Glutamatergic neuron (in vitro differentiated cells): ENCODE results near the gene ARV1. TPM values are rescaled to one million over a fixed set of nuclear protein-coding genes. Genes with fewer than 3 reads are reported as not detected.
"Not testable (repeated sequence)": the region's sequence is repeated elsewhere in the genome, so short reads cannot be mapped to it uniquely, and the experiment has no call there.

ENCODE experiments used
- DNase-seq: peaks from one replicate; pipeline ENCODE4 v3.0.0; 2022
- H3K27ac Mint-ChIP-seq: one replicate; pipeline ENCODE4 v1.8.0; 2020; ENCODE audit warnings: mild to moderate bottlenecking, mixed read lengths, inconsistent platforms; ENCODE audit not compliant: unreplicated experiment
- H3K27me3 Mint-ChIP-seq: one replicate; pipeline ENCODE4 v1.8.0; 2020; ENCODE audit warnings: mild to moderate bottlenecking, moderate library complexity, mixed read lengths, inconsistent platforms; ENCODE audit not compliant: unreplicated experiment
- H3K36me3 Mint-ChIP-seq: one replicate; pipeline ENCODE4 v1.8.0; 2020; ENCODE audit warnings: mild to moderate bottlenecking, mixed read lengths, inconsistent platforms; ENCODE audit not compliant: unreplicated experiment
- H3K4me1 Mint-ChIP-seq: one replicate; pipeline ENCODE4 v1.8.0; 2020; ENCODE audit warnings: mild to moderate bottlenecking, low read depth, mixed read lengths, inconsistent platforms; ENCODE audit not compliant: unreplicated experiment
- H3K4me3 Mint-ChIP-seq: one replicate; pipeline ENCODE4 v1.8.0; 2020; ENCODE audit warnings: mild to moderate bottlenecking, mixed read lengths, inconsistent platforms; ENCODE audit not compliant: unreplicated experiment
- H3K9me3 Mint-ChIP-seq: one replicate; pipeline ENCODE4 v1.8.0; 2020; ENCODE audit warnings: mild to moderate bottlenecking, moderate library complexity, mixed read lengths, inconsistent platforms; ENCODE audit not compliant: unreplicated experiment
- total RNA-seq: library from RNA; stranded (reverse); fragmentation: NEBNext Ultra II Directional; extraction: Animal tissue kit (Norgen Biotek cat#: 25700); gene quantifications from one replicate; pipeline ENCODE4 v1.2.1, GENCODE V29; 2021; ENCODE audit not compliant: unreplicated experiment
- TF ChIP-seq, protein P1 (sequence below): fragments of 200-600 bp; sonication (generic); IDR thresholded peaks from one replicate; pipeline ENCODE4 v1.5.0; 2021; ENCODE audit not compliant: partially characterized antibody, unreplicated experiment

Gene ARV1
- total RNA-seq, 1 donor from 2014 or later: 18.3 TPM

DNA sequence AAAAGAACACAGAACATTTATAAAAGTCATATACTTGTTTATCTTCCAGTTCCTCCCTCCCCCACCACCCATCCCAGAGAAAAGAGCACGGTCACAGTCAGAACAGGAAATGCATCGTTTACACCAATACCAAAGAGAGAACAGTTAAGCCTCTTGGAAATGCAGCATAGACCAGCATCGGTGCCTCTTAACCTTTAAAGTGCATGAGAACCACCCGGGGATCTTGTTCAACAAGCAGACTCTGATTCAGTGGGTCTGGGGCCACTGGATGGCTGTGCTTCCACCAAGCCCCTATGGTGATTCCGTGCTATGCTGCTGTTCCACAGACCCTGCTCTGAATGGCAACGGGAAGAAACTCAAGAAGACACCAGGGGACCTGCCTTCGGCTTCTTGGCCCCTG, 41.9 kb downstream of the ARV1 start:
- Mint-ChIP-seq H3K4me3 (no peak overlapping the region), H3K36me3 (peaks cover 9% of the 10 kb centered on the region), H3K9me3 (no peaks in the 10 kb centered on the region), H3K27ac (no peak overlapping the region), H3K4me1 (no peaks in the 10 kb centered on the region), H3K27me3 (peaks cover 2% of the 10 kb centered on the region)
- TF ChIP-seq, protein P1, sequence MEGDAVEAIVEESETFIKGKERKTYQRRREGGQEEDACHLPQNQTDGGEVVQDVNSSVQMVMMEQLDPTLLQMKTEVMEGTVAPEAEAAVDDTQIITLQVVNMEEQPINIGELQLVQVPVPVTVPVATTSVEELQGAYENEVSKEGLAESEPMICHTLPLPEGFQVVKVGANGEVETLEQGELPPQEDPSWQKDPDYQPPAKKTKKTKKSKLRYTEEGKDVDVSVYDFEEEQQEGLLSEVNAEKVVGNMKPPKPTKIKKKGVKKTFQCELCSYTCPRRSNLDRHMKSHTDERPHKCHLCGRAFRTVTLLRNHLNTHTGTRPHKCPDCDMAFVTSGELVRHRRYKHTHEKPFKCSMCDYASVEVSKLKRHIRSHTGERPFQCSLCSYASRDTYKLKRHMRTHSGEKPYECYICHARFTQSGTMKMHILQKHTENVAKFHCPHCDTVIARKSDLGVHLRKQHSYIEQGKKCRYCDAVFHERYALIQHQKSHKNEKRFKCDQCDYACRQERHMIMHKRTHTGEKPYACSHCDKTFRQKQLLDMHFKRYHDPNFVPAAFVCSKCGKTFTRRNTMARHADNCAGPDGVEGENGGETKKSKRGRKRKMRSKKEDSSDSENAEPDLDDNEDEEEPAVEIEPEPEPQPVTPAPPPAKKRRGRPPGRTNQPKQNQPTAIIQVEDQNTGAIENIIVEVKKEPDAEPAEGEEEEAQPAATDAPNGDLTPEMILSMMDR: no peak
- DNase-seq: no peak

DNA sequence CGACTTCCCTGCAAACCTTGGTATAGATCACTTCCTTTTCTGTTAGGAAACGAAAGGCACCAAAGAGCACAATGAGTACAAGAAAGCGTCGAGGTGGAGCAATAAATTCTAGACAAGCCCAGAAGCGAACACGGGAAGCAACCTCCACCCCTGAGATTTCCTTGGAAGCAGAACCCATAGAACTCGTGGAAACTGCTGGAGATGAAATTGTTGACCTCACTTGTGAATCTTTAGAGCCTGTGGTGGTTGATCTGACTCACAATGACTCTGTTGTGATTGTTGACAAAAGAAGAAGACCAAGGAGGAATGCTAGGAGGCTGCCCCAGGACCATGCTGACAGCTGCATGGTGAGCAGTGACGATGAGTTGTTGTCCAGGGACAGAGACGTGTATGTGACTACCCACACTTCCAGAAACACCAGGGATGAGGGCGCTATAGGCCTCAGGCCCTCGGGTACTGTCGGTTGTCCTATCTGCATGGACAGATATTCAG, 42.7 kb downstream of the ARV1 start:
- no peak overlapping the region for H3K27ac Mint-ChIP-seq
- TF ChIP-seq, protein P1: no peak
- DNase-seq: no peak
- no peak overlapping the region for H3K4me3 Mint-ChIP-seq
- H3K9me3 Mint-ChIP-seq: no peaks in the 10 kb centered on the region
- H3K4me1 Mint-ChIP-seq: no peaks in the 10 kb centered on the region
- peaks cover 2% of the 10 kb centered on the region for H3K27me3 Mint-ChIP-seq
- peaks cover 9% of the 10 kb centered on the region for H3K36me3 Mint-ChIP-seq

DNA sequence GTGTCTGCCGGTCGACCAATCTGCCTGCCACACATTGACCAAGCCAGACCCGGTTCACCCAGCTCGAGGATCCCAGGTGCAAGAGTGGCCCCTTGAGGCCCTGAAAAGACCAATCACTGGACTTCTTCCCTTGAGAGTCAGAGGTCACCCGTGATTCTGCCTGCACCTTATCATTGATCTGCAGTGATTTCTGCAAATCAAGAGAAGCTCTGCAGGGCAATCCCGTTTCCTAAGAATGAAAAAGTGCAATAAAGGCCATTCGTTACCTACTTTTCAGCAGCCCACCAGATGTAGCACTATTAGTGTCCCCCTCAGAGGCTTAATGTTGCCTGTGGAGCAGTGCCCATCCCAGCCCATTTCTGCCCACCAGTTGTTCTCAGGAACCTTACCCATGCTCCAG, 43.6 kb downstream of the ARV1 start:
- H3K4me1 Mint-ChIP-seq, H3K4me3 Mint-ChIP-seq, H3K9me3 Mint-ChIP-seq, H3K27ac Mint-ChIP-seq, H3K27me3 Mint-ChIP-seq, DNase-seq, H3K36me3 Mint-ChIP-seq: not testable (repeated sequence)

DNA sequence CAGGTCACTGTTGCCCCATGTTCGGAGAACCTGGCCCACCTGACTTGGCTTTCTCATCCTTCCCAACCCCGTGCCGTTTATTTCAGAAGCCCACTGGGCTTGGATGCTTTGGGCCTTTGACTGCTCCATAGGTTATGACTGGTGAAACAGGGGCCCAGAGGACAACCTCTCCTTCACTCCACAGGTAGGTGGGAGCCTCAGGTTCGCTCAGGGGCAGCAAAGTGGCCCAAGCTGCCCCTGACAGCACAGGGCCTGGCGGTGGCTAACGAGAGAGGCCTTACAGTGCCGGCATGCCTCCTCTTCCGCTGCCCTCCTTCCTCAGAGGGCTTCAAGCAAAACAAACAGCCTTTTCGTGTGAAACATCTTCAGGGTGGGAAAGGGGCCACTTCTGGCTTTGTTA, 44.3 kb downstream of the ARV1 start:
- DNase-seq: no peak
- TF ChIP-seq, protein P1: no peak
- no peak overlapping the region for H3K27ac Mint-ChIP-seq
- no peaks in the 10 kb centered on the region for H3K9me3 Mint-ChIP-seq
- H3K4me3 Mint-ChIP-seq: no peak overlapping the region
- H3K4me1 Mint-ChIP-seq: no peaks in the 10 kb centered on the region
- peaks cover 2% of the 10 kb centered on the region for H3K27me3 Mint-ChIP-seq
- H3K36me3 Mint-ChIP-seq: peaks cover 9% of the 10 kb centered on the region

DNA sequence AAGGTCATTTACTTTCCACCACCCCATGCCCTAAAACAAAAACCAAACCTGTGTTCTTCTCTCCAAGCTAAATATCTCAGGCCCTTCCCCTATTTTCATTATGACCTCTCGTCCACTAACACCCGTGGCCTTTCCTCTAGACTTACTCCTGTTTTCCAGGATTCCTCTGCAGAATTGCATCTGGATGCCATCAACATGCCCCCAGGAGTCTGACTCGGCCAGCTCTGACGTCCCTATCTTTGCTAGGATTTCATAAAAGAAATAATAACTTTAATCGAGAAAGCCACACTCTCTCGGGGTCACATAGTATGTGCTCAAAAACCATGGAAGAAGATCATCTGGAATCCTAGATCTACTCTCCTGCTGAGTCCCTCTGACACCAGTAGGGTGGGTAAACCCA, 47.7 kb downstream of the ARV1 start:
- peaks cover 5% of the 10 kb centered on the region for H3K27me3 Mint-ChIP-seq
- no peak overlapping the region for H3K4me3 Mint-ChIP-seq
- H3K9me3 Mint-ChIP-seq: no peaks in the 10 kb centered on the region
- TF ChIP-seq, protein P1: no peak
- H3K4me1 Mint-ChIP-seq: no peaks in the 10 kb centered on the region
- peaks cover 9% of the 10 kb centered on the region for H3K36me3 Mint-ChIP-seq
- H3K27ac Mint-ChIP-seq: no peak overlapping the region
- no peak for DNase-seq
